ENCODE results near the gene PIWIL1. TPM values are rescaled to one million over a fixed set of nuclear protein-coding genes. Genes with fewer than 3 reads are reported as not detected.

The PIWIL1 gene
- total and polyA plus RNA-seq, 2 of the 4 experiments (the other 2 are of a cell fraction) = not detected

GRCh38 chr12:130366159-130366558, 28.5 kb downstream of the PIWIL1 start:
- H3K27me3 ChIP-seq (ENCODE audit: control insufficient read depth, insufficient read depth, low read length) = no peaks in the 10 kb centered on the region
- no peak overlapping the region for H3K23ac ChIP-seq (ENCODE audit: low read depth, low read length)
- H2BK120ac ChIP-seq (ENCODE audit: low read depth, low read length) = no peak overlapping the region

More at GRCh38 chr12:130366159-130366558, 28.5 kb downstream of the PIWIL1 start:
- H4K20me1 ChIP-seq (ENCODE audit: insufficient read depth, low read length) = no peaks in the 10 kb centered on the region
- no peak overlapping the region for H2AFZ ChIP-seq (replicated peaks; ENCODE audit: low read length, poor library complexity)
- H3K14ac ChIP-seq (replicated peaks; ENCODE audit: low read depth, low read length) = no peak overlapping the region
- H2BK5ac ChIP-seq (ENCODE audit: low read depth, low read length, poor library complexity, severe bottlenecking) = no peak overlapping the region
- H3K79me1 ChIP-seq (ENCODE audit: low read depth in 1 of 2, low read length in 2 of 2) = no peaks in the 10 kb centered on the region
- no peak overlapping the region for H4K5ac ChIP-seq (ENCODE audit: low read depth, low read length)
- H2AK5ac ChIP-seq (ENCODE audit: low read depth, low read length) = no peak overlapping the region
- no peak overlapping the region for H4K8ac ChIP-seq (ENCODE audit: low read depth in 2 of 2, low read length in 2 of 2)
- intact Hi-C loops (cut with micrococcal nuclease) = no loop called here
- no peak overlapping the region for H2AK9ac ChIP-seq (replicated peaks; ENCODE audit: low read depth, low read length, poor library complexity)
- peaks cover 16% of the 10 kb centered on the region for H3K9me3 ChIP-seq (ENCODE audit: control insufficient read depth, insufficient read depth, low read length)
- no peak overlapping the region for H2BK20ac ChIP-seq (ENCODE audit: low read depth, low read length)
- no peaks in the 10 kb centered on the region for H3K36me3 ChIP-seq (ENCODE audit: control insufficient read depth, insufficient read depth, low read length)
- no peak overlapping the region for H3K18ac ChIP-seq (ENCODE audit: low read depth, low read length)
- CTCF ChIA-PET = no interaction called here
- DNase-seq (no peak), ATAC-seq (ENCODE audit: low read depth) (no peak)
- POLR2A ChIA-PET (ENCODE audit: unreplicated experiment) = no interaction called here
- BruUV-seq (replicated peaks) = no TSS peak
- H3K4me2 ChIP-seq (ENCODE audit: low read depth, low read length) = no peak overlapping the region
- no peak overlapping the region for H2BK15ac ChIP-seq (ENCODE audit: low read depth, low read length)
- H3K27ac ChIP-seq (ENCODE audit: insufficient read depth, low read length) = no peak overlapping the region
- in situ Hi-C loops (cut with MboI; ENCODE audit: low sequenced_read_pairs) = no loop called here
- H3K56ac ChIP-seq (ENCODE audit: extremely low read depth, insufficient read depth, low read length) = no peak overlapping the region
- dilution Hi-C loops (cut with HindIII; ENCODE audit: low sequenced_read_pairs, unreplicated experiment) = no loop called here
- H3K9me1 ChIP-seq (ENCODE audit: insufficient read depth, low read length) = no peaks in the 10 kb centered on the region
- H3K4me1 ChIP-seq (ENCODE audit: control insufficient read depth, insufficient read depth, low read length) = no peaks in the 10 kb centered on the region
- no peak overlapping the region for H3K9ac ChIP-seq (ENCODE audit: low read depth, low read length)
- no peak overlapping the region for H3K4ac ChIP-seq (ENCODE audit: low read depth, low read length)
- WGBS, 2 experiments (ENCODE audit: extremely low coverage in 2 of 2, insufficient read length in 1 of 2) = 28% methylated on average over 5 of the region's 7 CpGs; no CpG with 5 or more reads in 1 of the 2 experiments
- no peak overlapping the region for H3K4me3 ChIP-seq (ENCODE audit: insufficient read depth, low read depth, low read length)
- TF ChIP-seq USF2 (IDR thresholded peaks at IDR 0.05; ENCODE audit: low read depth, low read length) (no peak), NFE2L2 (IDR thresholded peaks at IDR 0.05; ENCODE audit: low read depth, low read length) (no peak), FOS (IDR thresholded peaks at IDR 0.05; ENCODE audit: low read depth, low read length) (no peak), RCOR1 (IDR thresholded peaks at IDR 0.05; ENCODE audit: insufficient replicate concordance, low read length) (no peak), CEBPB (IDR thresholded peaks at IDR 0.05; ENCODE audit: low read depth, low read length) (no peak), RFX5 (IDR thresholded peaks at IDR 0.05; ENCODE audit: low read depth, low read length) (no peak), BHLHE40 (IDR thresholded peaks at IDR 0.05; ENCODE audit: low read depth, low read length) (no peak)
- no peak overlapping the region for H4K91ac ChIP-seq (ENCODE audit: insufficient read depth, low read depth, low read length)

All from IMR-90 (cell line).